HepG2 (cell line): ENCODE measurements around the gene ZNF10. TPM values are rescaled to one million over a fixed set of nuclear protein-coding genes. Genes with fewer than 3 reads are reported as not detected.

Source experiments
- ATAC-seq: fragments of 200-7000 bp; cut with Tn5 transposase; 3 replicates; pipeline ENCODE4 v1.9.1; 2020; ENCODE audit warnings: mild to moderate bottlenecking, moderate library complexity
- BruUV-seq: library from RNA; stranded (reverse); fragments of 400-500 nt; replicated peaks from 2 replicates; lab custom pipeline; 2021; lab: Mats Ljungman, UMichigan
- CTCF ChIA-PET: fragments of 300-600 bp; formaldehyde crosslinking; extraction: SDS; loops from one replicate; lab custom pipeline; 2021; ENCODE audit warnings: low total read pairs, inconsistent platforms, low intra/inter-chr PET ratio; lab: Yijun Ruan, JAX
- POLR2A ChIA-PET: fragments of 350-600 bp; sonication (Branson Sonifier 250); formaldehyde crosslinking; loops from one replicate; lab custom pipeline; 2020; ENCODE audit warnings: antibody characterized with exemption, inconsistent platforms; lab: Yijun Ruan, JAX
- DNase-seq: peaks from one replicate; pipeline ENCODE4 v3.0.0-alpha.2; 2015; ENCODE audit warnings: low spot score
- FAIRE-seq: peaks from 3 replicates; lab custom pipeline; 2011; peaks lifted over from hg19 to GRCh38; lab: Jason Lieb, UNC
- H2AFZ ChIP-seq: one replicate; pipeline ENCODE4 v1.6.1; 2011; ENCODE audit warnings: low read length, inconsistent platforms
- H3K27ac ChIP-seq: fragments of 300-600 bp; 3 replicates; pipeline ENCODE4 v1.8.0; 2011; ENCODE audit warnings: mixed run types, mild to moderate bottlenecking, mixed read lengths, low read length, inconsistent platforms; ENCODE audit not compliant: insufficient read depth; ENCODE audit errors: extremely low read length
- H3K27me3 ChIP-seq, 2 experiments: fragments of 200-600 bp in 1 of 2; 2 replicates in 1 of 2; 3 replicates in 1 of 2; pipeline versions ENCODE4 v1.6.0 to v1.8.0; 2011; ENCODE audit warnings: low read length in 2 of 2, mild to moderate bottlenecking in 2 of 2, moderate library complexity in 2 of 2, inconsistent platforms in 1 of 2; ENCODE audit not compliant: insufficient read depth in 2 of 2, control insufficient read depth in 1 of 2
- H3K36me3 ChIP-seq, 2 experiments: fragments of 200-600 bp in 1 of 2; replicated peaks in 1 of 2; 2 replicates in 1 of 2; 3 replicates in 1 of 2; pipeline versions ENCODE4 v1.5.1 to v1.8.0; 2011; ENCODE audit warnings: low read length in 2 of 2, inconsistent platforms in 1 of 2; ENCODE audit not compliant: insufficient read depth in 2 of 2, control insufficient read depth in 1 of 2
- H3K4me1 ChIP-seq: 2 replicates; pipeline ENCODE4 v1.5.1; 2012; ENCODE audit warnings: low read length, inconsistent platforms; ENCODE audit not compliant: insufficient read depth
- H3K4me2 ChIP-seq: 2 replicates; pipeline ENCODE4 v1.6.0; 2011; ENCODE audit warnings: low read depth, low read length, inconsistent platforms
- H3K4me3 ChIP-seq, 3 experiments: fragments of 200-600 bp in 1 of 3; sonication (generic), shearing (Covaris generic) in 1 of 3; replicated peaks in 1 of 3; 2 replicates each; pipeline ENCODE4 v1.5.1; 2011 to 2016; ENCODE audit warnings: low read length in 3 of 3, inconsistent platforms in 2 of 3, low read depth in 2 of 3, mild to moderate bottlenecking in 2 of 3, control low read depth in 1 of 3, mixed read lengths in 1 of 3; ENCODE audit not compliant: insufficient read depth in 1 of 3
- H3K79me2 ChIP-seq: one replicate; pipeline ENCODE4 v1.6.1; 2011; ENCODE audit warnings: low read length, inconsistent platforms; ENCODE audit not compliant: insufficient read depth
- H3K9ac ChIP-seq: 2 replicates; pipeline ENCODE4 v1.6.0; 2011; ENCODE audit warnings: mild to moderate bottlenecking, low read depth, low read length, inconsistent platforms; ENCODE audit not compliant: insufficient read depth
- H3K9me3 ChIP-seq: 2 replicates; pipeline ENCODE4 v1.5.1; 2012; ENCODE audit warnings: mild to moderate bottlenecking, low read length
- H4K20me1 ChIP-seq: 2 replicates; pipeline ENCODE4 v1.6.0; 2011; ENCODE audit warnings: inconsistent platforms, mild to moderate bottlenecking, low read length, moderate library complexity; ENCODE audit not compliant: insufficient read depth
- ARHGAP35 ChIP-seq: sonication (generic); formaldehyde crosslinking; IDR thresholded peaks from 2 replicates; pipeline ENCODE4 v1.9.0; 2022; ENCODE audit warnings: mild to moderate bottlenecking, inconsistent platforms, moderate library complexity, missing genetic modification reagents, borderline replicate concordance
- CAMTA2 ChIP-seq: sonication (generic); formaldehyde crosslinking; IDR thresholded peaks from 2 replicates; pipeline ENCODE4 v1.4.0; 2020; ENCODE audit warnings: mild to moderate bottlenecking, missing genetic modification reagents, borderline replicate concordance
- EEA1 ChIP-seq: sonication (generic); formaldehyde crosslinking; IDR thresholded peaks from 2 replicates; pipeline ENCODE4 v1.5.1; 2020; ENCODE audit warnings: mild to moderate bottlenecking, missing genetic modification reagents, borderline replicate concordance
- HNRNPL ChIP-seq: fragments of 200-400 bp; formaldehyde crosslinking; IDR thresholded peaks from 2 replicates; pipeline ENCODE4 v1.6.1; 2017; ENCODE audit warnings: mild to moderate bottlenecking, low read depth, low read length
- MIXL1 ChIP-seq: IDR thresholded peaks from 2 replicates; pipeline ENCODE4 v1.6.1; 2016
- ZNF33A ChIP-seq: sonication (generic); formaldehyde crosslinking; IDR thresholded peaks from 2 replicates; pipeline ENCODE4 v1.5.1; 2020; ENCODE audit warnings: missing genetic modification reagents, mild to moderate bottlenecking, moderate library complexity, borderline replicate concordance
- WGBS: methylation state at CpG from one replicate; pipeline ENCODE4 v1.1.6; 2017; ENCODE audit warnings: low lambda C conversion rate; 5-methylcytosine and 5-hydroxymethylcytosine counted together
- in situ Hi-C: cut with HindIII; loops from 2 replicates; pipeline ENCODE4 v1.10.0; 2017; ENCODE audit warnings: low pct_unique_long_range_greater_than_20kb; ENCODE audit not compliant: extremely low pct_ligation_motif_present
- intact Hi-C: fragments of 100-400 bp; cut with micrococcal nuclease; formaldehyde crosslinking; loops from one replicate; pipeline ENCODE4 v1.10.0; 2022; ENCODE audit not compliant: unreplicated experiment
- polyA plus RNA-seq, 8 experiments: library from polyadenylated mRNA; depleted of rRNA in 3 of 8; stranded (reverse) in 7 of 8; unstranded in 1 of 8; fragments of >200 nt; fragmentation: Illumina TruSeq in 4 of 8; extraction: Trizol in 4 of 8; gene quantifications; 2 replicates each; pipeline versions ENCODE4 v1.2.1 to v1.2.3, GENCODE V29; 2011 to 2016; ENCODE audit warnings: low read depth in 4 of 8, missing spikeins in 1 of 8, mixed read lengths in 1 of 8; ENCODE audit not compliant: insufficient read depth in 1 of 8
- total RNA-seq, 5 experiments: library from RNA; depleted of rRNA; stranded (reverse); fragments of >200 nt; fragmentation: Illumina TruSeq; extraction: Trizol; gene quantifications; 2 replicates each; pipeline ENCODE4 v1.2.3, GENCODE V29; 2016; ENCODE audit warnings: low read depth in 1 of 5
- TF ChIP-seq, protein P1 (sequence below): IDR thresholded peaks from 2 replicates; pipeline ENCODE4 v1.6.1; 2016; ENCODE audit warnings: low read depth, control low read depth
- TF ChIP-seq, protein P2 (sequence below): sonication (generic); formaldehyde crosslinking; IDR thresholded peaks from 2 replicates; pipeline ENCODE4 v1.8.1; 2023; ENCODE audit warnings: mild to moderate bottlenecking, missing genetic modification reagents
- TF ChIP-seq, protein P3 (sequence below): sonication (generic); formaldehyde crosslinking; IDR thresholded peaks from 2 replicates; pipeline ENCODE4 v1.4.0; 2020; ENCODE audit warnings: missing genetic modification reagents, low read depth, mild to moderate bottlenecking, borderline replicate concordance

Gene ZNF10
- total and polyA plus RNA-seq, 2 of the 13 experiments (the other 11 are each of a cell fraction or from before 2014, with no cell fraction given), result 2.9 to 6.5 TPM

DNA sequence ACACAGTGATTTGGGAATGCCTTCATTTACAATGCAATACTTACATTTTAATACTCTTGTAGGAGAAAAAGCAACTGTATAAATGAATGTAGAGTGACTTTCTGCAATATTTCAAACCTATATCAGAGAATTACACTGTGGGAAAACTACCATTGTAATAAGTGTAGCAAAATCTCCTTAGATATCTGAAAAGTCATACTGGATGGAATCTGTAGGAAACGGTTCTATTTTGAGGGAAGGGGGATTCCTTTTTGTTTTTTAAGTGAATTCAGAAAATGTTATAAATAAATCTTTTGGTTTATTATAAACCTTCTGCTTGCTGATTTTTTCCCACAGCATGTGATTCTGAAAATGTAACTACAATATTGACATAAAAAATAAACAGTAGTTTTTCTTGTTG is 23.3 kb upstream of the ZNF10 start:
- Histone ChIP-seq H3K4me2 (no peak overlapping the region), H3K9me3 (peaks cover 99% of the 10 kb centered on the region), H3K36me3 (peaks cover 7 to 38% of the 10 kb centered on the region in 2 experiments), H3K27me3 (no peaks in the 10 kb centered on the region), H3K79me2 (no peaks in the 10 kb centered on the region), H3K4me3 (no peak overlapping the region; a peak in 1 of 6 replicates), H2AFZ (no peak overlapping the region), H3K4me1 (no peaks in the 10 kb centered on the region), H4K20me1 (no peaks in the 10 kb centered on the region), H3K27ac (no peak overlapping the region), H3K9ac (no peak overlapping the region)
- ATAC-seq, result no peak
- intact Hi-C loops, result no loop called here
- DNase-seq, result no peak
- 67% methylated on average over 1 of the region's 1 CpG for WGBS
- POLR2A ChIA-PET, result interaction anchor here (1.3 kb wide), 1 partner anchor 27 kb away, joined by 3 read pairs; no protein-coding TSS in a partner anchor
- FAIRE-seq, result no peak
- no TSS peak for BruUV-seq
- TF ChIP-seq, protein P1, sequence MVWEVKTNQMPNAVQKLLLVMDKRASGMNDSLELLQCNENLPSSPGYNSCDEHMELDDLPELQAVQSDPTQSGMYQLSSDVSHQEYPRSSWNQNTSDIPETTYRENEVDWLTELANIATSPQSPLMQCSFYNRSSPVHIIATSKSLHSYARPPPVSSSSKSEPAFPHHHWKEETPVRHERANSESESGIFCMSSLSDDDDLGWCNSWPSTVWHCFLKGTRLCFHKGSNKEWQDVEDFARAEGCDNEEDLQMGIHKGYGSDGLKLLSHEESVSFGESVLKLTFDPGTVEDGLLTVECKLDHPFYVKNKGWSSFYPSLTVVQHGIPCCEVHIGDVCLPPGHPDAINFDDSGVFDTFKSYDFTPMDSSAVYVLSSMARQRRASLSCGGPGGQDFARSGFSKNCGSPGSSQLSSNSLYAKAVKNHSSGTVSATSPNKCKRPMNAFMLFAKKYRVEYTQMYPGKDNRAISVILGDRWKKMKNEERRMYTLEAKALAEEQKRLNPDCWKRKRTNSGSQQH (CRISPR knock-in tag), result no peak
- TF ChIP-seq, protein P2, sequence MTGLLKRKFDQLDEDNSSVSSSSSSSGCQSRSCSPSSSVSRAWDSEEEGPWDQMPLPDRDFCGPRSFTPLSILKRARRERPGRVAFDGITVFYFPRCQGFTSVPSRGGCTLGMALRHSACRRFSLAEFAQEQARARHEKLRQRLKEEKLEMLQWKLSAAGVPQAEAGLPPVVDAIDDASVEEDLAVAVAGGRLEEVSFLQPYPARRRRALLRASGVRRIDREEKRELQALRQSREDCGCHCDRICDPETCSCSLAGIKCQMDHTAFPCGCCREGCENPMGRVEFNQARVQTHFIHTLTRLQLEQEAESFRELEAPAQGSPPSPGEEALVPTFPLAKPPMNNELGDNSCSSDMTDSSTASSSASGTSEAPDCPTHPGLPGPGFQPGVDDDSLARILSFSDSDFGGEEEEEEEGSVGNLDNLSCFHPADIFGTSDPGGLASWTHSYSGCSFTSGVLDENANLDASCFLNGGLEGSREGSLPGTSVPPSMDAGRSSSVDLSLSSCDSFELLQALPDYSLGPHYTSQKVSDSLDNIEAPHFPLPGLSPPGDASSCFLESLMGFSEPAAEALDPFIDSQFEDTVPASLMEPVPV (CRISPR knock-in tag), result no peak
- TF ChIP-seq ZNF33A (CRISPR knock-in tag) (no peak), ARHGAP35 (no peak), EEA1 (no peak), CAMTA2 (CRISPR knock-in tag) (no peak), HNRNPL (no peak), MIXL1 (CRISPR knock-in tag) (no peak)
- TF ChIP-seq, protein P3, sequence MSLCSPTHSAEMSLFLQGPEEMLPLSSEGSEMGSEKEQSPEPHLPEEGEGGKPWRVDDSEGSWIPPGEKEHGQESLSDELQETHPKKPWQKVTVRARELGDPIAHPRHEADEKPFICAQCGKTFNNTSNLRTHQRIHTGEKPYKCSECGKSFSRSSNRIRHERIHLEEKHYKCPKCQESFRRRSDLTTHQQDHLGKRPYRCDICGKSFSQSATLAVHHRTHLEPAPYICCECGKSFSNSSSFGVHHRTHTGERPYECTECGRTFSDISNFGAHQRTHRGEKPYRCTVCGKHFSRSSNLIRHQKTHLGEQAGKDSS (CRISPR knock-in tag), result no peak
- CTCF ChIA-PET, result no interaction called here
- in situ Hi-C loops, result no loop called here
